ENCODE data around the gene TMEM174.

Gene TMEM174

GRCh38 chr5:73222173-73222572 is 49.2 kb downstream of the TMEM174 start:
- H3K9me3 Mint-ChIP-seq: no peaks in the 10 kb centered on the region
- no peak for TF ChIP-seq CTCF (IDR thresholded peaks at IDR 0.05; ENCODE audit: unreplicated experiment in 3 of 3)
- no peak overlapping the region for H3K4me3 Mint-ChIP-seq
- no peaks in the 10 kb centered on the region for H3K36me3 Mint-ChIP-seq (ENCODE audit: low read depth)
- peaks cover 5% of the 10 kb centered on the region for H3K4me1 Mint-ChIP-seq
- H3K27ac Mint-ChIP-seq: peak overlapping the region in 1 of 3 experiments; percentile 90
- peaks cover 94% of the 10 kb centered on the region for H3K27me3 Mint-ChIP-seq (ENCODE audit: low read depth)
